Right atrium auricular region (tissue), 2 donors: ENCODE measurements around the gene SARDH. TPM values are rescaled to one million over a fixed set of nuclear protein-coding genes. Genes with fewer than 3 reads are reported as not detected.
"Not testable (repeated sequence)": the region's sequence is repeated elsewhere in the genome, so short reads cannot be mapped to it uniquely, and the experiment has no call there.

Source experiments
- DNase-seq: peaks from one replicate; pipeline ENCODE4 v3.0.0-alpha.2; 2019; ENCODE audit warnings: low spot score
- H3K27ac ChIP-seq, 2 donors: fragments of 200-600 bp; sonication (generic); 1 replicate in 1 of 2; 2 replicates in 1 of 2; pipeline ENCODE4 v1.5.1; 2016 to 2019
- H3K27me3 ChIP-seq, 2 donors: fragments of 200-600 bp; sonication (generic); one replicate each; pipeline versions ENCODE4 v1.5.1 to v1.6.0; 2017 to 2019
- H3K36me3 ChIP-seq: fragments of 200-600 bp; sonication (generic); one replicate; pipeline ENCODE4 v1.5.1; 2016
- H3K4me1 ChIP-seq, 2 donors: fragments of 200-600 bp; sonication (generic); one replicate each; pipeline versions ENCODE4 v1.5.1 to v1.6.0; 2017 to 2019
- H3K4me3 ChIP-seq, 2 donors: fragments of 200-600 bp; sonication (generic); 1 replicate in 1 of 2; 2 replicates in 1 of 2; pipeline ENCODE4 v1.5.1; 2017 to 2019; ENCODE audit warnings: mild to moderate bottlenecking in 1 of 2, moderate library complexity in 1 of 2
- H3K9me3 ChIP-seq, 2 donors: fragments of 200-600 bp; sonication (generic); one replicate each; pipeline ENCODE4 v1.5.1; 2019
- CTCF ChIP-seq, 2 donors: fragments of 200-600 bp; sonication (generic); IDR thresholded peaks; one replicate each; pipeline ENCODE4 v1.5.1; 2019; ENCODE audit warnings: antibody characterized with exemption in 2 of 2
- total RNA-seq, 2 donors: library from RNA; depleted of rRNA; stranded (reverse); fragments of >200 nt; gene quantifications; one replicate each; pipeline ENCODE4 v1.1.0, GENCODE V29; 2016

Gene SARDH
- total RNA-seq, 2 donors from 2014 or later = 0.63 to 0.94 TPM

GRCh38 chr9:133747309-133747708 lies 9.2 kb upstream of the SARDH start:
- H3K27me3 ChIP-seq = no peaks in the 10 kb centered on the region
- H3K36me3 ChIP-seq = no peaks in the 10 kb centered on the region
- H3K27ac ChIP-seq = no peak overlapping the region
- no peak overlapping the region for H3K4me3 ChIP-seq
- no peak for TF ChIP-seq CTCF (IDR thresholded peaks at IDR 0.05)
- H3K9me3 ChIP-seq = no peaks in the 10 kb centered on the region
- DNase-seq = no peak
- no peaks in the 10 kb centered on the region for H3K4me1 ChIP-seq

- H3K4me1 ChIP-seq, H3K27ac ChIP-seq, H3K27me3 ChIP-seq, H3K4me3 ChIP-seq, H3K36me3 ChIP-seq, H3K9me3 ChIP-seq: not testable (repeated sequence)
- DNase-seq = peak; percentile 7
These were observed 6.4 kb upstream of the SARDH start for GRCh38 chr9:133744528-133744927.

DNA sequence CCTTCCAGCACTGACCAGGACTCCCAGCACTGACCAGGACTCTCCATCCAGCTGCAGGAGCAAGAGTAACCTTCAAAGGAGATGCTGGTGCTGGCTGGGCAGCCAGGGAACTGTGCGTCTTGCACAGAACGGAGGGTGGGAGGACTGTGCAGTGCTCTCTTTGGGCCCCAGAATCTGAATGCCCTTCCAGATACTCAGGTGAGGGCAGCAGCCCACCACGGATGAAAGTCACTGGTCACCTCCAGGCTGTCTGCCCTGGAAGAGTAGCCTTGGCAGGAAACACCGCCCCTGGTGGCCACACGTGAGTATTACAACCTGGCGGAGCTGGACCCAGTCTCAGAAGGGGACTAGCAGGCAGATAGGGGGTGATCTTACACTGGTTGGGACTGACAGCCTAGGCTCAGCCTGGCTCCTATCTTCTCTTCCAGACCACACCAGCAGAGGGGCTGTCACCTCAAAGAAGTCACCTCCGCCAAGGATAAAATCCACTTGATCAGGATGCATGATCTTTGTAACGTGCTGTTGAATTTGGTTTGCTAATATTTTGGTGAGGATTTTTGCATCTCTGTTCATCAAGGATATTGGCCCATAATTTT lies 4.8 kb upstream of the SARDH start:
- Histone ChIP-seq H3K4me3 (no peak overlapping the region), H3K4me1 (peaks cover 0 to 7% of the 10 kb centered on the region in 2 donors), H3K27ac (no peak overlapping the region), H3K36me3 (no peaks in the 10 kb centered on the region), H3K9me3 (no peaks in the 10 kb centered on the region), H3K27me3 (no peaks in the 10 kb centered on the region)
- peak; percentile 87 for DNase-seq
- peak; percentile 98 for TF ChIP-seq CTCF (IDR thresholded peaks at IDR 0.05)

DNA sequence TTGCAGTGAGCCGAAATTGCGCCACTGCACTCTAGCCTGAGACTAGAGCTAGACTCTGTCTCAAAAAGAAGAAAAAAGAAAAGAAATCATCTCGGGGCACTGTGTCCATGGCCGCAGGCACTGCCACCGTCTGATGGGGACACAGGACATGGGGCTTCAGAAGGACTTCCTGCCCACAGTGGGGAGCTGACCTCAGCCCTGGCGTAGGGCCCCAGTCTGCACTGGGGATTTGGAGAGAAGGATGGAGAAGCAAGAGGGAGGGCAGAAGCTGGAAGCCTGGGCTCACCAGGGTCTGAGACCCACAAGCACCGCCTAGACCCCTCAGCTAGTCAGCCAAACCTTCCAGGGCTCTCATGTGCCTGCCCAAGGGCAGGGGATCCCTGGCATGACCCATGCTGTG lies 4.1 kb upstream of the SARDH start:
- H3K27me3 ChIP-seq = no peaks in the 10 kb centered on the region
- peaks cover 0 to 14% of the 10 kb centered on the region in 2 donors for H3K4me1 ChIP-seq
- no peak overlapping the region for H3K4me3 ChIP-seq
- no peaks in the 10 kb centered on the region for H3K36me3 ChIP-seq
- TF ChIP-seq CTCF (IDR thresholded peaks at IDR 0.05) = no peak
- H3K9me3 ChIP-seq = no peaks in the 10 kb centered on the region
- H3K27ac ChIP-seq = no peak overlapping the region
- no peak for DNase-seq

- Histone ChIP-seq H3K27ac (no peak overlapping the region), H3K27me3 (no peaks in the 10 kb centered on the region), H3K4me3 (no peak overlapping the region), H3K4me1 (peaks cover 0 to 14% of the 10 kb centered on the region in 2 donors), H3K36me3 (no peaks in the 10 kb centered on the region), H3K9me3 (no peaks in the 10 kb centered on the region)
- TF ChIP-seq CTCF (IDR thresholded peaks at IDR 0.05) = no peak
- DNase-seq = peak; percentile 28
These were observed 3.6 kb upstream of the SARDH start for GRCh38 chr9:133741716-133742115.

DNA sequence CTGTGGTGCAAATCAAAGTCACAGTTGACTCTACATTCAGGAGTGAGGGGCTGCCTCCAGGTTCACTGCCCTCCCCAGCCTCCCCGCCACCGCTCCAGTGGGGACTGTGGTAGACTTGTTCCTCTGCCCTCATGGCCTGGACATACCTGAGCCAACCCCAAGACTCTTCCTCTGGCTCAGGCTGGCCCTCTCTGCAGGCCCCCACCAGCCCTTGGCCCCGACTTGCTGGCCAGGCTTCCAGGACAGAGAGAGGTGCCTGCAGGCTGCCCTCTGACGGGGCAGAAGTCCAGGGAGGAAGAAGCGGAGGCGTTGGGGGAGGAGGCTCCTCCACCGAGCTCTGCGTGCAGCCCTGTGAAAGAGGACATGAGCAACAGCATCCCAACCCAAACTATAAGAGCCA lies 2.8 kb upstream of the SARDH start:
- Histone ChIP-seq H3K36me3 (no peaks in the 10 kb centered on the region), H3K4me3 (no peak overlapping the region), H3K27ac (no peak overlapping the region), H3K9me3 (no peaks in the 10 kb centered on the region), H3K4me1 (peaks cover 0 to 14% of the 10 kb centered on the region in 2 donors), H3K27me3 (no peaks in the 10 kb centered on the region)
- no peak for TF ChIP-seq CTCF (IDR thresholded peaks at IDR 0.05)
- DNase-seq = no peak
